A549 treated with AZD2906 at 1 μM for 4 hours (cell line): ENCODE data around the gene ABHD6. TPM values are rescaled to one million over a fixed set of nuclear protein-coding genes. Genes with fewer than 3 reads are reported as not detected.

Experiments
- total RNA-seq: library from RNA; stranded (reverse); fragments of 200-300 nt; extraction: Qiagen RNA extraction; gene quantifications from 5 replicates; pipeline ENCODE4 v1.2.3, GENCODE V29; 2022

ABHD6 gene, protein sequence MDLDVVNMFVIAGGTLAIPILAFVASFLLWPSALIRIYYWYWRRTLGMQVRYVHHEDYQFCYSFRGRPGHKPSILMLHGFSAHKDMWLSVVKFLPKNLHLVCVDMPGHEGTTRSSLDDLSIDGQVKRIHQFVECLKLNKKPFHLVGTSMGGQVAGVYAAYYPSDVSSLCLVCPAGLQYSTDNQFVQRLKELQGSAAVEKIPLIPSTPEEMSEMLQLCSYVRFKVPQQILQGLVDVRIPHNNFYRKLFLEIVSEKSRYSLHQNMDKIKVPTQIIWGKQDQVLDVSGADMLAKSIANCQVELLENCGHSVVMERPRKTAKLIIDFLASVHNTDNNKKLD
- 9.5 to 11.0 TPM (median 10.6 TPM) in 5 replicates for total RNA-seq

DNA sequence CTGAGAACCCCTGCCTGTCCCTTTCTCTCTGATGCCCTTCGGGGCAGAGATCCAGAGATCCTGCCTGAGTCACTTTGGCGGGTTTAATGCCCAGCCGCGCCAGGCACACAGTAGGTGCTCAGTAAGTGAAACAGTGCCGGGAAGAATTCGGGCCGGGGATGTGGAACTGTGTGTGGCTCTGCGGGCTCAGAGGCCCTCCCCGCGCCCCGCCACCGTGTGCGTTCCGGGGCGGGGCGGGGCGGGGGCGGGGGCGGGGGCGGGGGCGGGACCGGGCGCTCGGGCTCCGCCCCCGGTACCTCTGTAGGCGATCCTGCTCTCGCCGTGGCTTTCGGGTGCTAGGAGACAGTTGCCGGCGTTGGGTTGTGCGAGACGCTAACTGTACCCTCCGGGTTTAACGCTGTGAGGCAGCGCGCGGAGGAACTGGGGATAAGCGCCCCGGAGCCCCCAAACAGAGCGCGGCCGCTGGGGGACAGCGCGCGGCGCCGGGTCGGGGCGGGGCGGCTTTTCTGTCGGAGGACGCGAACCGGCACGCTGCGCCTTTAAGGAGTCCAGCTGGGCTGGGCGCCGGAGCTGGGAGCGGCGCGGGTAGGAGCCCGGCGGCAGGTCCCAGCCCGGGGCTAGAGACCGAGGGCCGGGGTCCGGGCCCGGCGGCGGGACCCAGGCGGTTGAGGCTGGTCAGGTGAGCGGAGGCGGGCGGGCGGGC lies at the start of gene ABHD6:
ABHD6 (plus strand) TSS at position 555 of the 703 bp plus-strand sequence. CDS start 18,795 bp downstream, outside the sequence.

DNA sequence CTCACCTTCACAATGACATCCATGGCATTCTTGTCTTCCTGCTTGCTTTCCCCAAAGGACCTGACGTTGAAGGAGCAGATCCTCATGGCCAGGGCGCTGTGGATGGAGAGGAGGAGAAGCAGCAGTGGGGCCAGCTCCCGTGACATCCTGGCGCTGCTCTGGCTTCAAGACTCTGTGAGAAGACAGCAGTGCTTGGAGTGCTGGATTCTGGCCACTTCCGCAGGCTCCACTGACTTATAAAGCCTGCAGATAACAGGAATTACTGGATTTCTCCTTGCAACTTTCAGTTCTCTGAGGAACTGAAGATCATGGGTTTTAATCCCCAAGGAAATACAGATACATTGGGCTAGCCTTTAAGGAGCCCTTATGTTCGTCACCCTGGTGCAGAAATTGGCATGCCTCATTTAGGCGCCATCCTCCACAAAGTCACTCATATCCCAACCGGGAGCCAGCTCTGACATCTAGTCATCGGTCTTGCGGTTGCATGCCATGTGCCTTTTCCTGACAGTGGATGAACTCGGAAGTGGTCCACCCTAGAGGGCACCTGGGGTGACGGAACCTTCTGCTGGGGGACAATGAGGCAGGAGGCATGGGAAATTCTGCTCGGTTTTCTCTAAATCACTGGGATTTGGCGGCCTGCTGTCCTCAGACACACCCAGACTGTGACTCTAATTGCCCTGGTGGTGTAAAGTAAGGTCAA lies 26.7 kb upstream of the ABHD6 start, which contains the start of gene DNASE1L3:
DNASE1L3 (minus strand) TSS at position 212 of the 700 bp plus-strand sequence; CDS start at position 146, 66 bp downstream.

DNA sequence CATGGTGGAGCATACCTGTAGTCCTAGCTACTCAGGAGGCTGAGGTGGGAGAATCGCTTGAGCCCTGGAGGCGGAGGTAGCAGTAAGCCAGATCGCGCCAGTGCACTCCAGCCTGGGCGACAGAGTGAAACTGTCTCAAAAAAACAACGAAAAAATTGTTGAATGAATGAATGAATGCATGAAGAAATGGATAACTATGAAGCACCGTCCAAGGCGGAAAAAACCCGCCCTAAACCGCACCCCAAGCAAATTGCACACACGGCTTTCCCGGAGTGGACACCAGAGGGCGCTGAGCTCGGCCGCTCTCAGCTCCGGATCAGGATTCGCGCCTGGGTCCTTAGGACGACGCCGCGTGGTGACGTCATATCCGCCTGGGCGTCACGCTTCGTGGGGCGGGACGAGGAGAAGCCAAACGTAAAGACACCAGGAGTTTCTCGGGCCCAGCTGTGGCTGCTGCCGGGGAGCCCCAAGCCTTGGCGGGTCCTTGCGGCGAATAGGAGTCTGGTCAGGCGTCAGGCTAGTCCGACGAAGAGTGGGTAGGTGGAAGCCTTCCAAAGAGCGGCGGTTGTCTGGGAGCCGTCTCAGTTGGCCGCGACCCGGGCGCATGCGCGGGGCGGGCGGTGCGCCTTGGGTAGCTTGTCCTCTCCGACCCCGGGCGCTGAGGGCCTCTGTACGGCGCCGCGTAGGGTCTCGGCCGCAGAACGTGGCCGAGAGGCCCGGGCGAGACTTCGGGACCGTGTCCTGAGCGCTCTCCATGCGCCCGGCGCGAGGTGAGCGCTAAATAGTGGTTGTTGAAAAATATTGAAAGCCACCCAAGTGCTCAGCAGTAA lies 68.5 kb downstream of the ABHD6 start, which contains the start of the genes HTD2 and RPP14:
HTD2 (plus strand) TSS at position 639 of the 830 bp plus-strand sequence. CDS start 11,094 bp downstream, outside the sequence.
RPP14 (plus strand) TSS at position 364 of the 830 bp plus-strand sequence. CDS start 4,085 bp downstream, outside the sequence.

DNA sequence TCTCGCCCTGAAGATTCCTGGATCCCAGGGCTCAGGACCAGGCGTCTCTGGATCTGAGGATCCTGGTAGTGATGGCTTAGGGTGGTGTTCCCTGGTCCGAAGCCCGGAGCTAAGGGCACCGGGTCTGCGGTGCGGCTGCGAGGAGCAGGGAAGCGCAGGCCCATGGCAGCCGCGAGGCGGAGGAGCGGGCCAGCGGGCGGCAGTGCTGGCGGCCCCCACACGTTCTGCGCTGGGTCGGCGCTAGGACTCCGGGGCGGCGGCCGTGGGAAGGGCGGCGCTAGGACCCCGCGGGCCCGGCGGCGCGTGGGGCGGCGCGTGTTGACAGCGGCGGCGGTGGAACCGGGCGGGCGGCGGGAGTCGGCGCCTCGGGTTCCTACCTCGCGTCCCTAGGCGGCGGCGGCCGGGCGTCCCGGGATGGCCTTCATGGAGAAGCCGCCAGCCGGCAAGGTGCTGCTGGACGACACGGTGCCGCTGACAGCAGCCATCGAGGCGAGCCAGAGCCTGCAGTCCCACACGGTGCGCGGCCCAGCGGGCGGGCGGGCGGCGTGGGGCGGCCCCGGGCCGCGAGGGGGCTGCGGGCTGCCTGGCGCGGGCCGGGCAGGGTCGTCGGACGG lies 95.1 kb downstream of the ABHD6 start, which contains the start of gene PXK:
PXK (plus strand) TSS at position 318 of the 614 bp plus-strand sequence; CDS start at position 415, 97 bp downstream.

Other genes starting within 250 kb of the ABHD6 start
- 321 to 346 TPM (median 338 TPM) in 5 replicates for gene FLNB, start 229.4 kb upstream of the ABHD6 start, total RNA-seq
- 0.05 to 0.11 TPM (median 0.10 TPM) in 4 of 5 replicates, not detected in the other for gene DNASE1L3, start 26.8 kb upstream of the ABHD6 start, total RNA-seq
- 8.3 to 13.2 TPM (median 9.5 TPM) in 5 replicates for gene RPP14, start 68.5 kb downstream of the ABHD6 start, total RNA-seq
- 6.0 to 8.0 TPM (median 7.1 TPM) in 5 replicates for gene HTD2, start 68.7 kb downstream of the ABHD6 start, total RNA-seq
- 5.0 to 5.5 TPM (median 5.3 TPM) in 5 replicates for gene PXK, start 95.1 kb downstream of the ABHD6 start, total RNA-seq
- 53.3 to 67.2 TPM (median 57.7 TPM) in 5 replicates for gene PDHB, start 196.0 kb downstream of the ABHD6 start, total RNA-seq